GM23248 (cell line): Measurements from ENCODE around the gene PPY. TPM values are rescaled to one million over a fixed set of nuclear protein-coding genes. Genes with fewer than 3 reads are reported as not detected.

Experiments used
- DNase-seq: peaks from one replicate; pipeline ENCODE4 v3.0.0-alpha.2; 2015
- H2AFZ ChIP-seq: fragments of 200-600 bp; sonication (generic); 2 replicates; pipeline ENCODE4 v1.6.1; 2016; ENCODE audit warnings: antibody characterized with exemption
- H3F3A ChIP-seq: fragments of 200-600 bp; sonication (generic); 2 replicates; pipeline ENCODE4 v1.6.1; 2016; ENCODE audit warnings: mild to moderate bottlenecking, antibody characterized with exemption, mixed run types; ENCODE audit not compliant: insufficient read depth
- H3K27ac ChIP-seq: fragments of 200-600 bp; sonication (generic); 2 replicates; pipeline ENCODE4 v1.5.1; 2016; ENCODE audit warnings: mild to moderate bottlenecking
- H3K27me3 ChIP-seq: fragments of 200-600 bp; sonication (generic); replicated peaks from 2 replicates; pipeline ENCODE4 v1.6.1; 2016; ENCODE audit warnings: mild to moderate bottlenecking; ENCODE audit not compliant: insufficient read depth
- H3K36me3 ChIP-seq: fragments of 200-600 bp; sonication (generic); 2 replicates; pipeline ENCODE4 v1.6.1; 2016; ENCODE audit warnings: low read depth, mild to moderate bottlenecking
- H3K4me1 ChIP-seq: fragments of 200-600 bp; sonication (generic); 2 replicates; pipeline ENCODE4 v1.6.1; 2016; ENCODE audit warnings: mild to moderate bottlenecking; ENCODE audit not compliant: insufficient read depth
- H3K4me2 ChIP-seq: fragments of 200-600 bp; sonication (generic); one replicate; pipeline ENCODE4 v1.6.1; 2016; ENCODE audit warnings: mild to moderate bottlenecking; ENCODE audit not compliant: unreplicated experiment
- H3K4me3 ChIP-seq: fragments of 200-600 bp; sonication (generic); 2 replicates; pipeline ENCODE4 v1.5.1; 2016; ENCODE audit warnings: mild to moderate bottlenecking
- H3K79me2 ChIP-seq: fragments of 200-600 bp; sonication (generic); 2 replicates; pipeline ENCODE4 v1.6.1; 2016; ENCODE audit warnings: mild to moderate bottlenecking; ENCODE audit not compliant: insufficient read depth
- H3K9ac ChIP-seq: fragments of 200-600 bp; sonication (generic); 2 replicates; pipeline ENCODE4 v1.6.1; 2016; ENCODE audit warnings: mild to moderate bottlenecking
- H3K9me2 ChIP-seq: fragments of 200-600 bp; sonication (generic); 2 replicates; pipeline ENCODE4 v1.6.1; 2016; ENCODE audit warnings: mixed run types, mild to moderate bottlenecking, moderate library complexity; ENCODE audit not compliant: insufficient read depth
- H3K9me3 ChIP-seq: fragments of 200-600 bp; sonication (generic); one replicate; pipeline ENCODE4 v1.6.1; 2017; ENCODE audit warnings: low read depth
- H4K20me1 ChIP-seq: fragments of 200-600 bp; sonication (generic); 2 replicates; pipeline ENCODE4 v1.6.0; 2016; ENCODE audit not compliant: insufficient read depth
- EZH2 ChIP-seq: fragments of 200-600 bp; sonication (generic); IDR thresholded peaks from 2 replicates; pipeline ENCODE4 v1.6.1; 2018; ENCODE audit warnings: antibody characterized with exemption, mild to moderate bottlenecking; ENCODE audit not compliant: insufficient read depth, poor library complexity, severe bottlenecking
- EZH2phosphoT487 ChIP-seq: fragments of 200-600 bp; sonication (generic); IDR thresholded peaks from 2 replicates; pipeline ENCODE4 v1.6.1; 2018; ENCODE audit warnings: antibody characterized with exemption, moderate library complexity, mild to moderate bottlenecking, low read depth; ENCODE audit not compliant: insufficient read depth
- WGBS, 2 experiments: methylation state at CpG; one replicate each; pipeline ENCODE4 v1.1.6; 2015 to 2017; ENCODE audit warnings: low lambda C conversion rate in 2 of 2, low coverage in 1 of 2; ENCODE audit errors: missing lambda C conversion rate in 2 of 2; 5-methylcytosine and 5-hydroxymethylcytosine counted together
- in situ Hi-C: fragments of 300-500 bp; cut with MboI; formaldehyde crosslinking; loops from 2 replicates; pipeline ENCODE4 v1.15.0; 2020
- polyA plus RNA-seq: library from polyadenylated mRNA; unstranded; fragments of >200 nt; fragmentation: Nextera tagmentation; extraction: Ambion mirVana; gene quantifications from 2 replicates; pipeline ENCODE4 v1.2.1, GENCODE V29; 2016
- total RNA-seq: library from RNA; depleted of rRNA; stranded (reverse); fragments of >200 nt; shearing (Covaris generic); gene quantifications from 2 replicates; pipeline ENCODE4 v1.2.3, GENCODE V29; 2014

Gene PPY
- total and polyA plus RNA-seq, 2 experiments from 2014 or later, result not detected

DNA sequence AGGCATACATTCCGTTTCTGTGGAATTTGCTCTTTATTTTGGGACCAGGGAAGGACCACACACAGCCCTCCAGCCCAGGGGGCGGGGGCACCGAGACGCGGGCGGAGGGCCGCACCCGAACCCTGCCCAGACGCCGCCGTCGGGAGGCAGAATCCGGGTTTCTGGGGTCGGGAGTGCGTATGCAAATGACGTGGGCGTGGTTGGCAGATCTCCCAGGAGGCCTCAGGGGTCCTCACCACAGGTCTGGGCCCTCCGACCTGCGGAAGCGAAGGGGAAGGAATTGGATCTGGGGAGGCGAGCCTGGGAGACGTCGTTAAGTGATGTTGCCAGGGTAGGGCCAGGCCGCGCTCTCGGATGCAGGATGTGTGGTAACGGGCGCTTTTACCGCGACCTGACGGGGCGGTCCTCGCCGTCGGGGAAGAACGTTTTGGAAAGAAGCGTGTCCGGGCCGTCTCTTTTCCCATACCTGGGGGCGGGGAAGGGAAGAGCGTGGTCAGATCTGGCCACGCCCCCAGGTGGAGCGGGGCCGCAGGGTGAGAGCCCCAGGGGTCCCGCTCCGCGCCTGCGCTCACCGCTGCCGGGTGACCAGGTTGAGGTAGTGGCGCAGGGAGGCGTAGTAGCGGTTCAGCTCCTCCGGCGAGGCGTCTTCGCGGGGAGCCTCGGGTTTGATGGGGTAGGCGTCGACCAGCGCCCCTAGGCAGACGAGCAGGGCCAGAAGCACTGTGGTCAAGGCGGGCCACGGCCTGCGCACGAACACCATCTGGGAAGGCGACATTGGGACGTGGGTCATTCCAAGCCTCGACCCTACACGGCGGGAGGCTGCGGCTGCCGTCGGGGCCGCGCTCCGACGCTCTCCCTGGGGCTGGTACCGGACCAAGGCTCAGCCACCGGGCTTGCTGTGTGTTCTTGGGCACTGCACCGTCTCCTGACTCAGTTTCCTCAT, 10.7 kb upstream of the PPY start:
- 0 out of 2 replicates have a peak overlapping the region, but pooled peaks have one; percentile 7 for H3K4me3 ChIP-seq
- in situ Hi-C loops, result no loop called here
- peak; percentile 19 for DNase-seq
- WGBS, 2 experiments, result 6% methylated on average over 60 to 75 of the region's 82 CpGs
- no peak overlapping the region for H2AFZ ChIP-seq
- H3K36me3 ChIP-seq, result no peaks in the 10 kb centered on the region
- H4K20me1 ChIP-seq, result no peaks in the 10 kb centered on the region
- H3K27me3 ChIP-seq, result peaks cover 40% of the 10 kb centered on the region
- H3K79me2 ChIP-seq, result no peaks in the 10 kb centered on the region
- no peak overlapping the region for H3K27ac ChIP-seq
- H3K9ac ChIP-seq, result no peak overlapping the region
- 0 out of 2 replicates have a peak, but pooled peaks have one; percentile 69 for TF ChIP-seq EZH2phosphoT487
- peak; percentile 93 for TF ChIP-seq EZH2
- no peaks in the 10 kb centered on the region for H3K9me2 ChIP-seq
- no peaks in the 10 kb centered on the region for H3K4me1 ChIP-seq
- H3K4me2 ChIP-seq, result peak overlapping the region; percentile 14
- H3F3A ChIP-seq, result no peaks in the 10 kb centered on the region
- H3K9me3 ChIP-seq, result no peaks in the 10 kb centered on the region

DNA sequence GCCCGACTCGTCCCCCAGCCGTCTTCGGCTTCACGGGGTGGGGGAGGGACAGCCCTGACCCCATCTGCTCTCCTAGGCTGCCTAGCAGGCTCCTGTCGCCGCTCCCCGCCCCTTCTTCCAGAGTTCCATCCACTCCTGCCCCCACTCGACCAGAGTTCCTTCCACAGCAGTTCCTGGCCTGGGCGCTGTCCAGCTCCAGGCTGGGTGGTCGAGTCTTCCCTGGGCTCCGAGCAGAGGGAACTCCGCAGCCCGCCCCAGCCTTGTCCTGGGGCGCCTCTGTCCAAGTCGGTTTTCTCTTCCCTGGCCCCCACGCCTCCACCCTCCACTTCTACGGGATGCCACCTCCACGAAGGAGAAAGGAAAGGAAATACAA, 10.1 kb upstream of the PPY start:
- no peaks in the 10 kb centered on the region for H4K20me1 ChIP-seq
- TF ChIP-seq EZH2, result no peak
- no peak for TF ChIP-seq EZH2phosphoT487
- peak; percentile 34 for DNase-seq
- no peaks in the 10 kb centered on the region for H3K9me3 ChIP-seq
- no peaks in the 10 kb centered on the region for H3K4me1 ChIP-seq
- H3F3A ChIP-seq, result no peaks in the 10 kb centered on the region
- no peaks in the 10 kb centered on the region for H3K9me2 ChIP-seq
- WGBS, 2 experiments, result 2 to 5% methylated on average over 18 to 19 of the region's 19 CpGs
- peak overlapping the region; percentile 14 for H3K4me2 ChIP-seq
- 0 out of 2 replicates have a peak overlapping the region, but pooled peaks have one; percentile 7 for H3K4me3 ChIP-seq
- H3K79me2 ChIP-seq, result no peaks in the 10 kb centered on the region
- in situ Hi-C loops, result no loop called here
- no peaks in the 10 kb centered on the region for H3K36me3 ChIP-seq
- H3K9ac ChIP-seq, result no peak overlapping the region
- H3K27ac ChIP-seq, result no peak overlapping the region
- no peak overlapping the region for H2AFZ ChIP-seq
- peaks cover 40% of the 10 kb centered on the region for H3K27me3 ChIP-seq

DNA sequence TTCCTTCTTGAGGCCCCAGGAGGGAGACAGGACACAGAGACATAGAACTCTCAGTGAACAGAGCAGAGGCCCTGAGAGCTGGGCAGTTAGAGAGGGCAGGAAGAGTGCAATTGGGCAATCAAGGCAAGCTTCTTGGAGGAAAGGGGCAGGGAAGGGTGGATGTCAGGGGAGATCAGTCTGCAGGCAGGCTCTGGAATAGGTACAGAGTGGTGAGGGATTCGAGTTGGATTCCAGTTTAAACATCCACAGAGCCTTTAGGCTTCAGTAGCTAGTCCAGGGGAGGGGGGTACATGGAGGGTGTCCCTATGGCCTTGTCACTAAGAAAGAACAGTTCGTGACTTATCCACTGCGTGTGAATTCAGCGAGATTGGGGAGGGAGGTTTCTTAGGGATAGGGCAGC, 9.5 kb upstream of the PPY start:
- no peaks in the 10 kb centered on the region for H3K9me2 ChIP-seq
- H3K4me3 ChIP-seq, result no peak overlapping the region
- in situ Hi-C loops, result no loop called here
- DNase-seq, result no peak
- peaks cover 40% of the 10 kb centered on the region for H3K27me3 ChIP-seq
- H3K9ac ChIP-seq, result no peak overlapping the region
- TF ChIP-seq EZH2phosphoT487 (no peak), EZH2 (no peak)
- no peak overlapping the region for H3K4me2 ChIP-seq
- H3K4me1 ChIP-seq, result no peaks in the 10 kb centered on the region
- no peaks in the 10 kb centered on the region for H4K20me1 ChIP-seq
- H3K9me3 ChIP-seq, result no peaks in the 10 kb centered on the region
- 62 to 69% methylated on average over 4 of the region's 4 CpGs for WGBS, 2 experiments
- no peak overlapping the region for H3K27ac ChIP-seq
- no peaks in the 10 kb centered on the region for H3F3A ChIP-seq
- H3K79me2 ChIP-seq, result no peaks in the 10 kb centered on the region
- H2AFZ ChIP-seq, result no peak overlapping the region
- H3K36me3 ChIP-seq, result no peaks in the 10 kb centered on the region

DNA sequence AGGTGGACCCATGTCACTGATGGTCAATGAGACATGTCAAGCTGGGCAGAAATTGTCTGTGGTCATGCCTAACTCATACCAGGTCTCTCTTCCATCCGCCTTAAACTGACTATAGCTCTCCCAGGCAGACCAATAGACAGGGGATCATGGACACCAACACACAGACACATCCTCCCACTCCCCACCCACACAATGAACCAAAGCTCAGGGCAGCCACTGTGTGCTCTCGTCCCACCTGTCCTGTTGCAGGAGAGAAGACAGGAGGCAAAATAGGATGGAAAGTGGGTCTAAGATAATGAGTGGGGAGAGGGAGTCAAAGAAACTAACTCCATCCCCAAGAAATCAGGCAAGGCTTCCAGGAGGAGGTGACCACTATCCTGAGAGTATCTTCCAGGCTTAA, 8.3 kb upstream of the PPY start:
- Histone ChIP-seq H3K79me2 (no peaks in the 10 kb centered on the region), H3K9ac (no peak overlapping the region), H3K9me2 (no peaks in the 10 kb centered on the region), H3F3A (no peaks in the 10 kb centered on the region), H3K4me2 (no peak overlapping the region), H3K36me3 (no peaks in the 10 kb centered on the region), H3K9me3 (no peaks in the 10 kb centered on the region), H3K4me3 (no peak overlapping the region), H2AFZ (no peak overlapping the region), H3K4me1 (no peaks in the 10 kb centered on the region; the same call in 1 of the 2 replicates), H3K27me3 (peaks cover 40% of the 10 kb centered on the region), H3K27ac (no peak overlapping the region), H4K20me1 (no peaks in the 10 kb centered on the region)
- 65 to 74% methylated on average over 2 of the region's 2 CpGs for WGBS, 2 experiments
- no peak for DNase-seq
- TF ChIP-seq EZH2 (no peak), EZH2phosphoT487 (no peak)
- in situ Hi-C loops, result no loop called here
